ENCODE measurements around the gene PKP4.

PKP4 gene

GRCh38 chr2:158659483-158659882 lies 202.7 kb downstream of the PKP4 start:
- DNase-seq: no peak

- no peak for DNase-seq
These were observed 204.5 kb downstream of the PKP4 start for GRCh38 chr2:158661231-158661630.

GRCh38 chr2:158662421-158662820 lies 205.7 kb downstream of the PKP4 start:
- no peak for DNase-seq

- no peak for DNase-seq
These were observed 207.0 kb downstream of the PKP4 start for GRCh38 chr2:158663796-158664195.

- DNase-seq: no peak
These were observed 208.2 kb downstream of the PKP4 start for GRCh38 chr2:158664987-158665386.

- DNase-seq: no peak
These were observed 209.0 kb downstream of the PKP4 start for GRCh38 chr2:158665536-158666302.

GRCh38 chr2:158666969-158667368 lies 210.2 kb downstream of the PKP4 start:
- DNase-seq: no peak

GRCh38 chr2:158667586-158667985 lies 210.8 kb downstream of the PKP4 start:
- no peak for DNase-seq

- DNase-seq: no peak
These were observed 211.4 kb downstream of the PKP4 start for GRCh38 chr2:158668001-158668765.

- DNase-seq: no peak
These were observed 213.5 kb downstream of the PKP4 start for GRCh38 chr2:158670292-158670691.

- no peak for DNase-seq
These were observed 214.9 kb downstream of the PKP4 start for GRCh38 chr2:158671360-158672245.

- no peak for DNase-seq
These were observed 219.5 kb downstream of the PKP4 start for GRCh38 chr2:158676295-158676694.

- DNase-seq: no peak
These were observed 219.9 kb downstream of the PKP4 start for GRCh38 chr2:158676696-158677095.

- no peak for DNase-seq
These were observed 220.8 kb downstream of the PKP4 start for GRCh38 chr2:158677542-158677941.

- no peak for DNase-seq
These were observed 225.1 kb downstream of the PKP4 start for GRCh38 chr2:158681816-158682215.

- no peak for DNase-seq
These were observed 228.9 kb downstream of the PKP4 start for GRCh38 chr2:158685646-158686045.

GRCh38 chr2:158686210-158686691 lies 229.5 kb downstream of the PKP4 start:
- DNase-seq: no peak

GRCh38 chr2:158687315-158687714 lies 230.6 kb downstream of the PKP4 start:
- DNase-seq: no peak

- no peak for DNase-seq
These were observed 232.0 kb downstream of the PKP4 start for GRCh38 chr2:158688721-158689120.

- DNase-seq: no peak
These were observed 232.6 kb downstream of the PKP4 start for GRCh38 chr2:158689391-158689790.

- DNase-seq: no peak
These were observed 234.1 kb downstream of the PKP4 start for GRCh38 chr2:158690823-158691222.

- no peak for DNase-seq
These were observed 234.9 kb downstream of the PKP4 start for GRCh38 chr2:158691619-158692018.
